Endothelial cell of hepatic sinusoid (primary cell): Measurements from ENCODE around the gene CELSR1.
"Not testable (repeated sequence)": the region's sequence is repeated elsewhere in the genome, so short reads cannot be mapped to it uniquely, and the experiment has no call there.

Source experiments
- in situ Hi-C: cut with HindIII; loops from 2 replicates; pipeline ENCODE4 v1.10.0; 2017; ENCODE audit warnings: low sequenced_read_pairs

The CELSR1 gene

GRCh38 chr22:46318576-46318975 lies 218.8 kb downstream of the CELSR1 start:
- in situ Hi-C loops = no loop called here

DNA sequence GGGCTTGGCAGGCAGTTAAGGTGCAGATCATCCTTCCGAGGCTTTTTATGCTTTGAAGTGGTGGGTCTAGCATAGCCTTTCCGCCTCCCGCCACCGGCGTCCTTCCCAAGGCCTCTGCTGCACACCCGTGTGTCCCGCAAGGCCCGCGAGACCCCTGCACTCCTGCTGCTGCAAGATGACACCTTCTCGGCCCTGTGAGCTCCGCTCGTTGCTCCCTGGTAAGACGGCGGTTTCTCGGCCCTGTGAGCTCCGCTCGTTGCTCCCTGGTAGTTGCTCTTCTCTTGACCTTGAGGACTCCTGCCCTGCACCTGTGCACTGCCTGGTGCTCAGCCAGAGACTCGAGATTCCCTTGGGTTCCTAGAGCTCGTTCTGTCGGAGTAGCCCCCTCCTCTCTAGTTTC lies 219.8 kb downstream of the CELSR1 start:
- in situ Hi-C loops = no loop called here

- in situ Hi-C loops = no loop called here
These were observed 221.4 kb downstream of the CELSR1 start for GRCh38 chr22:46315976-46316375.

DNA sequence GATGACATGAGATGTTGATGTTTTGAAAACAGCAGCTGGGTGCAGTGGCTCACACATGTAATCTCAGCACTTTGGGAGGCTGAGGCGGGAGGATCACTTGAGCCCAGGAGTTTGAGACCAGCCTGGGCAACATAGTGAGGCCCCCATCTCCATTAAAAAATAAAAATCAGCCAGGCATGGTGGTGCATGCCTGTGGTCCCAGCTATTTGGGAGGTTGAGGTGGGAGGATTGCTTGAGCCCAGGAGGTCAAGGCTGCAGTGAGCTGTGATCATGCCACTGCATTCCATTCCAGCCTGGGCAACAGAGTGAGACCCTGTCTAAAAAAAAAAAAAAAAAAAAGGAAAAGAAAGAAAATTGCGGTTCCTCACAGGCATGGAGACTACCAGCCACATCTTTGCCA lies 224.6 kb downstream of the CELSR1 start:
- in situ Hi-C loops = not testable (repeated sequence)

- in situ Hi-C loops = no loop called here
These were observed 225.4 kb downstream of the CELSR1 start for GRCh38 chr22:46312056-46312455.
